ENCODE data around the gene GPBP1L1. TPM values are rescaled to one million over a fixed set of nuclear protein-coding genes. Genes with fewer than 3 reads are reported as not detected.

Gene GPBP1L1
- polyA plus RNA-seq, 1 of the 3 experiments (the other 2 are of a cell fraction): 28.5 TPM

DNA sequence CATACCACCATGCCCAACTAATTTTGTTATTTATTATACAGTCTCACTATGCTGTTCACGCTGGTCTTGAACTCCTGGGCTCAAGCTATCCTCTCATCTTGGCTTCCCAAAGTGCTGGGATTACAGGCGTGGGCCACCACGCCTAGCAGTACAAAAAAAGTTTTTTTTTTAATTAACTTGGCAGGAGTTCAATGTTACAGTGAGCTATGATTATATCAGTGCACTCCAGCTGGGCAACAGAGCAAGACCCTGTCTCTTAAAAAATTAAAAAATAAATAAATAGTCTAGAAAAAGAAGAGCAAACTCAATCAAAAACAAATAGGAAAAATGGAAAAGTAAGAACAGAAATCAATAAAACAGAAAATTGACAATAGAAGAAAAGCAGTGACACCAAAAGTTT, 27.4 kb upstream of the GPBP1L1 start:
- TF ChIP-seq TAF1 (IDR thresholded peaks at IDR 0.05; ENCODE audit: borderline replicate concordance, low read depth, low read length): no peak
- TF ChIP-seq, protein P1, sequence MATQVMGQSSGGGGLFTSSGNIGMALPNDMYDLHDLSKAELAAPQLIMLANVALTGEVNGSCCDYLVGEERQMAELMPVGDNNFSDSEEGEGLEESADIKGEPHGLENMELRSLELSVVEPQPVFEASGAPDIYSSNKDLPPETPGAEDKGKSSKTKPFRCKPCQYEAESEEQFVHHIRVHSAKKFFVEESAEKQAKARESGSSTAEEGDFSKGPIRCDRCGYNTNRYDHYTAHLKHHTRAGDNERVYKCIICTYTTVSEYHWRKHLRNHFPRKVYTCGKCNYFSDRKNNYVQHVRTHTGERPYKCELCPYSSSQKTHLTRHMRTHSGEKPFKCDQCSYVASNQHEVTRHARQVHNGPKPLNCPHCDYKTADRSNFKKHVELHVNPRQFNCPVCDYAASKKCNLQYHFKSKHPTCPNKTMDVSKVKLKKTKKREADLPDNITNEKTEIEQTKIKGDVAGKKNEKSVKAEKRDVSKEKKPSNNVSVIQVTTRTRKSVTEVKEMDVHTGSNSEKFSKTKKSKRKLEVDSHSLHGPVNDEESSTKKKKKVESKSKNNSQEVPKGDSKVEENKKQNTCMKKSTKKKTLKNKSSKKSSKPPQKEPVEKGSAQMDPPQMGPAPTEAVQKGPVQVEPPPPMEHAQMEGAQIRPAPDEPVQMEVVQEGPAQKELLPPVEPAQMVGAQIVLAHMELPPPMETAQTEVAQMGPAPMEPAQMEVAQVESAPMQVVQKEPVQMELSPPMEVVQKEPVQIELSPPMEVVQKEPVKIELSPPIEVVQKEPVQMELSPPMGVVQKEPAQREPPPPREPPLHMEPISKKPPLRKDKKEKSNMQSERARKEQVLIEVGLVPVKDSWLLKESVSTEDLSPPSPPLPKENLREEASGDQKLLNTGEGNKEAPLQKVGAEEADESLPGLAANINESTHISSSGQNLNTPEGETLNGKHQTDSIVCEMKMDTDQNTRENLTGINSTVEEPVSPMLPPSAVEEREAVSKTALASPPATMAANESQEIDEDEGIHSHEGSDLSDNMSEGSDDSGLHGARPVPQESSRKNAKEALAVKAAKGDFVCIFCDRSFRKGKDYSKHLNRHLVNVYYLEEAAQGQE (IDR thresholded peaks at IDR 0.05; ENCODE audit: low read depth, low read length): no peak
- TF ChIP-seq FOXJ3 (CRISPR knock-in tag; IDR thresholded peaks at IDR 0.05): no peak
- no peak for TF ChIP-seq MXI1 (IDR thresholded peaks at IDR 0.05; ENCODE audit: low read depth, low read length)
- no peak for TF ChIP-seq FOSL2 (IDR thresholded peaks at IDR 0.05; ENCODE audit: borderline replicate concordance, low read depth)
- no peak for TF ChIP-seq ELF1 (IDR thresholded peaks at IDR 0.05)
- TF ChIP-seq CHD2 (IDR thresholded peaks at IDR 0.05; ENCODE audit: low read length, partially characterized antibody): no peak
- TF ChIP-seq, protein P2, sequence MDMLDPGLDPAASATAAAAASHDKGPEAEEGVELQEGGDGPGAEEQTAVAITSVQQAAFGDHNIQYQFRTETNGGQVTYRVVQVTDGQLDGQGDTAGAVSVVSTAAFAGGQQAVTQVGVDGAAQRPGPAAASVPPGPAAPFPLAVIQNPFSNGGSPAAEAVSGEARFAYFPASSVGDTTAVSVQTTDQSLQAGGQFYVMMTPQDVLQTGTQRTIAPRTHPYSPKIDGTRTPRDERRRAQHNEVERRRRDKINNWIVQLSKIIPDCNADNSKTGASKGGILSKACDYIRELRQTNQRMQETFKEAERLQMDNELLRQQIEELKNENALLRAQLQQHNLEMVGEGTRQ (IDR thresholded peaks at IDR 0.05; ENCODE audit: borderline replicate concordance, low read depth, low read length): no peak
- no peak for TF ChIP-seq TCF12 (IDR thresholded peaks at IDR 0.05)
- TF ChIP-seq RFX5 (IDR thresholded peaks at IDR 0.05; ENCODE audit: low read length): no peak
- no peak for TF ChIP-seq SMC3 (IDR thresholded peaks at IDR 0.05; ENCODE audit: low read depth, low read length)
- Histone ChIP-seq H3K27me3 (ENCODE audit: insufficient read depth) (no peaks in the 10 kb centered on the region), H3K27ac (ENCODE audit: low read depth in 2 of 2, low read length in 1 of 2) (no peak overlapping the region), H3K4me1 (ENCODE audit: control insufficient read depth in 1 of 2, insufficient read depth in 2 of 2, low read depth in 1 of 2, low read length in 1 of 2) (no peaks in the 10 kb centered on the region), H3K9me2 (no peaks in the 10 kb centered on the region), H3K79me2 (ENCODE audit: insufficient read depth) (no peaks in the 10 kb centered on the region), H3K9me3 (no peaks in the 10 kb centered on the region), H3K4me3 (ENCODE audit: low read depth in 2 of 2, low read length in 1 of 2) (no peak overlapping the region), H3K36me3 (replicated peaks in 1 of 2; ENCODE audit: control insufficient read depth in 1 of 2, insufficient read depth in 2 of 2, low read length in 1 of 2) (peaks cover 8 to 32% of the 10 kb centered on the region in 2 experiments), H3F3A (replicated peaks; ENCODE audit: insufficient read depth) (no peaks in the 10 kb centered on the region), H2AFZ (ENCODE audit: low read depth) (no peak overlapping the region), H4K20me1 (ENCODE audit: insufficient read depth) (no peaks in the 10 kb centered on the region), H3K9ac (no peak overlapping the region), H3K4me2 (no peak overlapping the region)
- WGBS (ENCODE audit: low lambda C conversion rate): 98% methylated on average over 3 of the region's 3 CpGs
- DNase-seq: no peak
- ChIA-PET CTCF (interaction anchor here (0.9 kb wide), 1 partner anchor 108 kb away, joined by 3 read pairs; no protein-coding TSS in a partner anchor), POLR2A (no interaction called here)

DNA sequence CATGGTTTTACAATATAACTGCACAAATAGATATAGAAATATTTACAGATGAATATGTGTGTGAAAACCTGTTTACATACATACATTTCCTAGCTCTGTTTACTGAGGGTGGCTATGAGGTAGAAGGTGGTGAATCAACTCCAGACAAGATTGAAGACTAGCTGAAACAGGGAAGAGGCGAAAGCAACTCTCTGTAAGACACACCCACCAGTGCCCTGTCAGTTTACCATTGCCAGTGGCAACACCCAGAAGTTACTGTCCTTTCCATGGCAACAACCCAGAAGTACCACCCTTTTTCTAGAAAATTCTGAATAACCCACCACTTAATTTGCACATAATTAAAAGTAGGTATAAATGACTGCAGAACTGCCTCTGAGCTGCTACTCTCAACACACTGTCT, 18.3 kb upstream of the GPBP1L1 start:
- no peaks in the 10 kb centered on the region for H3K27me3 ChIP-seq (ENCODE audit: insufficient read depth)
- H3K4me2 ChIP-seq: no peak overlapping the region
- H3K9ac ChIP-seq: no peak overlapping the region
- peaks cover 0 to 10% of the 10 kb centered on the region in 2 experiments for H3K36me3 ChIP-seq (replicated peaks in 1 of 2; ENCODE audit: control insufficient read depth in 1 of 2, insufficient read depth in 2 of 2, low read length in 1 of 2)
- H3F3A ChIP-seq (replicated peaks; ENCODE audit: insufficient read depth): no peaks in the 10 kb centered on the region
- ChIA-PET POLR2A (no interaction called here), CTCF (no interaction called here)
- TF ChIP-seq TAF1 (IDR thresholded peaks at IDR 0.05; ENCODE audit: borderline replicate concordance, low read depth, low read length): no peak
- TF ChIP-seq SMC3 (IDR thresholded peaks at IDR 0.05; ENCODE audit: low read depth, low read length): no peak
- TF ChIP-seq, protein P3, sequence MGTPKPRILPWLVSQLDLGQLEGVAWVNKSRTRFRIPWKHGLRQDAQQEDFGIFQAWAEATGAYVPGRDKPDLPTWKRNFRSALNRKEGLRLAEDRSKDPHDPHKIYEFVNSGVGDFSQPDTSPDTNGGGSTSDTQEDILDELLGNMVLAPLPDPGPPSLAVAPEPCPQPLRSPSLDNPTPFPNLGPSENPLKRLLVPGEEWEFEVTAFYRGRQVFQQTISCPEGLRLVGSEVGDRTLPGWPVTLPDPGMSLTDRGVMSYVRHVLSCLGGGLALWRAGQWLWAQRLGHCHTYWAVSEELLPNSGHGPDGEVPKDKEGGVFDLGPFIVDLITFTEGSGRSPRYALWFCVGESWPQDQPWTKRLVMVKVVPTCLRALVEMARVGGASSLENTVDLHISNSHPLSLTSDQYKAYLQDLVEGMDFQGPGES (IDR thresholded peaks at IDR 0.05; ENCODE audit: low read depth, low read length): no peak
- TF ChIP-seq RAD21 (IDR thresholded peaks at IDR 0.05; ENCODE audit: low read length): no peak
- TF ChIP-seq EZH2phosphoT487 (IDR thresholded peaks at IDR 0.05; ENCODE audit: borderline replicate concordance, low read depth): no peak
- TF ChIP-seq JUND (IDR thresholded peaks at IDR 0.05): no peak
- TF ChIP-seq, protein P4, sequence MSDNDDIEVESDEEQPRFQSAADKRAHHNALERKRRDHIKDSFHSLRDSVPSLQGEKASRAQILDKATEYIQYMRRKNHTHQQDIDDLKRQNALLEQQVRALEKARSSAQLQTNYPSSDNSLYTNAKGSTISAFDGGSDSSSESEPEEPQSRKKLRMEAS (IDR thresholded peaks at IDR 0.05; ENCODE audit: low read depth): no peak
- 100% methylated on average over 1 of the region's 1 CpG for WGBS (ENCODE audit: low lambda C conversion rate)
- H3K79me2 ChIP-seq (ENCODE audit: insufficient read depth): no peaks in the 10 kb centered on the region
- no peak for DNase-seq
- no peak overlapping the region for H3K4me3 ChIP-seq (ENCODE audit: low read depth in 2 of 2, low read length in 1 of 2)
- no peaks in the 10 kb centered on the region for H3K4me1 ChIP-seq (ENCODE audit: control insufficient read depth in 1 of 2, insufficient read depth in 2 of 2, low read depth in 1 of 2, low read length in 1 of 2)
- H2AFZ ChIP-seq (ENCODE audit: low read depth): no peak overlapping the region
- H3K9me2 ChIP-seq: no peaks in the 10 kb centered on the region
- no peak overlapping the region for H3K27ac ChIP-seq (ENCODE audit: low read depth in 2 of 2, low read length in 1 of 2)
- no peaks in the 10 kb centered on the region; the same call in 1 of the 2 replicates for H3K9me3 ChIP-seq
- H4K20me1 ChIP-seq (ENCODE audit: insufficient read depth): no peaks in the 10 kb centered on the region
